Dermis blood vessel endothelial cell (primary cell): ENCODE data around the gene ADAMTS3. TPM values are rescaled to one million over a fixed set of nuclear protein-coding genes. Genes with fewer than 3 reads are reported as not detected.
"Not testable (repeated sequence)": the region's sequence is repeated elsewhere in the genome, so short reads cannot be mapped to it uniquely, and the experiment has no call there.

Experiments
- DNase-seq: peaks from one replicate; pipeline ENCODE4 v3.0.0; 2010
- total RNA-seq: library from RNA; depleted of rRNA; stranded (reverse); fragments of >200 nt; gene quantifications from 2 replicates; pipeline ENCODE4 v1.2.3, GENCODE V29; 2014

Gene ADAMTS3
- total RNA-seq, 1 donor from 2014 or later, result 0.68 TPM

DNA sequence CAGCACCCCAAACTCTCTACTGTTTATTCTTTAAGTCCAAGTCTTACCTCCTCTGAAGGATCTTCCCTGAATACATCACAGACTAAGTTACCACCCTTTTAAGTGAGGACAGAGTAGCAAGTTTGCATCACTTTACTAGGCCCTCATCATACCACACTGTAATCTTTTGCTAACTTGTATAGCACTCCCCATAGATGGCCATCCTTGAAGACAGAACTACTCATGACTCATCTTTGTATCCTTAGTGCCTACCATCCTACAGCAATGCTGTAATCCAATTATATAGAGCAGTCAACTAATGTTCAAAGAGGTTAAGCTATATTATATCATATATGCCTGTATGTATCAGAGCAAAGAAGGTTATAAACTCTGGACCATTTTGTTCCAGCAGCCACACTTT, 101.4 kb downstream of the ADAMTS3 start:
- DNase-seq, result no peak

DNA sequence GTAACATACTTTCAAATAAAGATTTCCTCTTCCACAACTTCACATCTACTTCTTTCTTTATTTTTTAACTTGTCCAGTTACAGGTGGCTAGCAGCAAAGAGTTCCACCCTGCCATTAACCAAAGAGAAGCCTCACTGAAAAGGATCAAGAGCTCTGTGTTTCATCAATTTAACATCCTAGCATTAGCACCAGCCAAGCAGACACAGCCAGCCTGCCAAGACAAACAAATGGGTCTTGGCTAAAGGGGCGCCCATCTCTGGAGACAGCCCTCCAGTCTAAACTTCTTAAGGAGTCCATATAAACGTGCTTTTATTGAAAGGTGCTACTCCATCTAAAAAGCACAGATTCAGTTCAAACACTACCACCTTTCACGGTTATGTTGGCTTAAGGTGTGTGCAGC, 105.3 kb downstream of the ADAMTS3 start:
- DNase-seq, result no peak

DNA sequence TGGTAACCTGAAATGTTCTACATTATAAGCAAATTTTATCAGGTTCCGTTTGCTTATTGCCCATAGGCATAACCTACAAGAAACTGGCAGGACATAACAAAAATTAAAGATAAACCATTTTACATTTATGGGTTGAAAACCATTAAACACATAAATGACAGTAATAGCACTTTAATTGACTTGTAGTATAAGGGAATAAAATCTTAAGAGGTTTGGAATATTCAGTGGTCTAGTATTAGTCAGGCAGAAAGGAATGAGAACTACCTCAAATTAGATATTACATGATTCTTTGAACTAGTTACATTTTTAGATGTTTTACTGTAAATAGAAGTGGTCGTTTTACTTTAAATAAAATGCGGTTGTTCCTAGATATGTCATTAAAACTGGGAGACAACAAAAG, 111.9 kb downstream of the ADAMTS3 start:
- DNase-seq, result no peak

GRCh38 chr4:72451349-72451748, 117.7 kb downstream of the ADAMTS3 start:
- no peak for DNase-seq

- DNase-seq, result no peak
These were observed 119.3 kb downstream of the ADAMTS3 start for GRCh38 chr4:72449705-72450104.

DNA sequence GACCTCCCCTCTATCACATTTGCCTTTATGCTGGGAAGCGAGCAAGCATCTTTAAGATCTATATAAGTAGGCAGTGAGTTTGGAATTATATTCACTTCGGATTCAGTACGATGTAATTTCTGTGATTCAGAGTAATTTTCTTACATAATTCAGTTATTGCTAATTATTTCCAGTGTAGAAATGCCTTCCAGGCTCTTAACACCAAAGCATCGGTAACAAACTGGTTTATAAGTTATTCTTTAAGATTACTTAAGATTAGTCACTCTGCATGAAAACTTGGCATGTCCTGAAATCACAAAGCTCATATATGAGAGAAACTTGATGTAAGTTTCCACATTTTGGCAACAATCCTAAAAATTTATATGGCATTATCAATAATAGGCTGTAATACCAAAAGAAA, 120.8 kb downstream of the ADAMTS3 start:
- no peak for DNase-seq

- DNase-seq, result no peak
These were observed 122.5 kb downstream of the ADAMTS3 start for GRCh38 chr4:72446353-72447055.

GRCh38 chr4:72444092-72444491, 124.9 kb downstream of the ADAMTS3 start:
- no peak for DNase-seq

DNA sequence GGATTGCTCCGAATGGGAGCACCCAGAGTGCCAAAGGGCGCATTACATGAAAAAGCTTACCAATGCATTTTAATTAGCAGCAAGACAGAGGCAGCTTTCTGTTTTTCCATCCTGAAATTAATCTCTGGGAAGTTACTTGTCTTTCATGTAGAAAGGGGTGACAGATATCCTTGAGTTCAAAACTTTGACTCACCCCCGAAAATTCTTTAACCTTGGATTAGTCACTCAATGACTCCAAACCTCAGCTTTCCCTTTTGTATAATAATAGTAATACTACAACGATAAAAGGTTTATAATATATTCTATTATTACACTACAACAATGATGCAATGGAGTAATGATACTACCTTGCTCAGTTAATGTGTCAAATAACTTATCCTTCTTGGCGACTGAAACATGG, 126.3 kb downstream of the ADAMTS3 start:
- DNase-seq, result no peak

- no peak for DNase-seq
These were observed 126.9 kb downstream of the ADAMTS3 start for GRCh38 chr4:72442147-72442546.

DNA sequence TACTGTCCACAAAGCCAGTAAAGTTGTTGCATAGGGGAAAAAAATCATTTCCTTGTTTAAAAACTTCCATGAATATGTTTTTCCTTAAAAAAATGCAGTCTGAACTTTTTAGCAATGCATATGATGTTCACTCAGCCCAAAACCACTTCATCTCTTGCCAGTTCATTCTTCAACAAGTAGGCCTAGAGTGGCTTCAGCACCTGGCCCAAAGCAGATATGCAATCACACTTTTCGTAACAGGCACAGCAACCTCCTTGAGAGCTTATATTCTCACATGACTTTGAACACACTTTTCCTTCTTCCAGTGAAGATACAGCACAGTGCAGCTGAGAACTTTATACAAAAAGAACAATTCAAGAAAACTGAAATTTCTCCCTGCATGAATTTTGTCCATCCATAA, 128.6 kb downstream of the ADAMTS3 start:
- no peak for DNase-seq

DNA sequence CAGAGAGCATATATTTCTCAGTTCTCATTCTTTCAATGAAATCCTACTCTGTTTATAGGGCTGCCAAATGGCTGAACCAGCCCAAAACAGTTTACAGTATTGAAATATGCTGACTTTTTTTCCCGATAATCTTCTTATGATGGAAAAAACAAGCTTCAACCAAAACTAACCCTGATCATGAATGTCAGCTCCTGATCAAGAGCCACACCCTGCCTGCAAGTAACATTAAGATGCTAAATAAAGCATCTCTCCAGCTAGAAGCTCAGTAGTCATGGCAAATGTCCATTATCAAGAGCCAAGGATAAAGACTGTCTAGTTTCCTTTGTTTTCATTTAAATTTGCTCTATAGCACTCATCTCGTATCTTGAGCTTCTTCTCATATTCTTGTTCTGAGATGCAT, 136.0 kb downstream of the ADAMTS3 start:
- no peak for DNase-seq

DNA sequence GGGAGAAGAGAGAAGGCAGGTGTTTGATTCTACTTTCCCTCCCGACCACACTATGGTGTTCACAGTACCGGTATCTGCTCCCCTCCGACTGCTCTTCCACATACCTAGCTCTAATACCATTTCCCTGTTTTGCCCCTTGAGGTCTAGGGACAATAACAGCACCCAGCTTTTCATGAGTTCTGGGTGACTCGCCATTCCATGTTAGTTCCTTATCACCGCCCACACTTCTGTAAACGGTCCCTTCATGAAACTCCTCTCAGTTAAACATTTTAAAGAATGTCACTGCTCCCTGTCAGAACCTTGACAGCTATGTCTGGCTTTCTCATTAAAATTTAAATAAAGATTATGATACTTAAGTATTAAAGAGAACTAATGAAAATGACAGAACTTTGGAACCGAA, 136.7 kb downstream of the ADAMTS3 start:
- DNase-seq, result no peak

DNA sequence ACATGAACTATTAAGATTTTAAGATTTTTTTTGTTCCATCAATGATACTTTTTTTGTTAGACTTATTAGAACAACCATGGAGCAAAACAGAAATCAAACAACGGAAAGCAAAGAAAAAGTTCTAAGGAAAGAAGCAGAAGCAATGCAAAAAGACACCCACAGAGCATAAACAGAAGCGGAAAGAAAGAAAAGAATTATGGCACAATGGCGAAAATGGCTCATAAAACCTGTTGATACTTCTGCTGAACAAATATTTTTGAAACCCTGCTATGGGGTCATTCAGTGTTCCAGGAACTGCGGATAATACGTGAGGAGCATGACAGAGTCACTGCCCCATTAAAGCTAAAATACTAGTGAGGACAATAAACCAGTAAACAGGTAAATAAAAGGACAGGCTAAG, 138.0 kb downstream of the ADAMTS3 start:
- no peak for DNase-seq

DNA sequence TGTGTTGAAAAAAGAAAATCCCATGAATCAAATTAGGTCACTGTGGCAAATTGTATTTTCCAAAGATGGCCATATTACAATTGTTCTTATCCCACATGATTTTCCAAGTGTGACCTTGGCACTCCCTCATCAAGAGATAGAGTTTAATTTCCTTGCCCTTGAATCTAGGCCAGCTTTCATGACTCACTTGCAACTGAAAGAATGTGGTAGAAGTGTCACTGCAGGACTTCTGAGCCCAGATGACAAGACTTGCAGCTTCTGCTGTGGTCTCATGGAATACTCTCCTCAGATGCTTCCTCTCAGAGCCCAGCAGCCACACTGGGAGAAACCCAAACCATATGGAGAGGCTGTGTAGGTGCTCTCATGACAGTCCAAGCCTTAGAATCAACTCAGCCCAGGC, 139.0 kb downstream of the ADAMTS3 start:
- DNase-seq, result no peak

GRCh38 chr4:72429397-72429889, 139.6 kb downstream of the ADAMTS3 start:
- no peak for DNase-seq

- no peak for DNase-seq
These were observed 142.0 kb downstream of the ADAMTS3 start for GRCh38 chr4:72427057-72427456.

DNA sequence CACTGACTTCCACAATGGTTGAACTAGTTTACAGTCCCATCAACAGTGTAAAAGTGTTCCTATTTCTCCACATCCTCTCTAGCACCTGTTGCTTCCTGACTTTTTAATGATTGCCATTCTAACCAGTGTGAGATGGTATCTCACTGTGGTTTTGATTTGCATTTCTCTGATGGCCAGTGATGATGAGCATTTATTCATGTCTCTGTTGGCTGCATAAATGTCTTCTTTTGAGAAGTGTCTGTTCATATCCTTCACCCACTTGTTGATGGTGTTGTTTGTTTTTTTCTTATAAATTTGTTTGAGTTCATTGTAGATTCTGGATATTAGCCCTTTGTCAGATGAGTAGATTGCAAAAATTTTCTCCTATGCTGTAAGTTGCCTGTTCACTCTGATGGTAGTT, 143.1 kb downstream of the ADAMTS3 start:
- DNase-seq, result not testable (repeated sequence)

DNA sequence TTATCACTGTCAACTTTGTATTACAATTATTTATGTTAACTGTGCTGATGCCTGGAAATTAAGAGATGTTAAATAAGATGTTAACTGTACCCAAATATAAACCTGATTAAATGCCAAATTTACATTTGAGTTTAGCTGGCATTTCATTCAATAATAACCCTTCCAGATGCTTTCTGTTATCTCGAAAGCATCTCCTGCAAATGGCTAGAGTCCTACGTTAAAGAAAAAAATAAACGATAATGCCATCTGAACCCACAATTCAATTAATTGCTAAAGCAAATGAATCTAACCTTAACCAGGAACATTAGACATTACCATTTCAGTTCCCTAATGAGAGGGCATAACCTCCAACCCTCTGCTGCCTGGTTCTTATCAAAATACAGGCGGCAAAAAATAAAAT, 145.0 kb downstream of the ADAMTS3 start:
- no peak for DNase-seq

- no peak for DNase-seq
These were observed 146.6 kb downstream of the ADAMTS3 start for GRCh38 chr4:72422416-72422815.

DNA sequence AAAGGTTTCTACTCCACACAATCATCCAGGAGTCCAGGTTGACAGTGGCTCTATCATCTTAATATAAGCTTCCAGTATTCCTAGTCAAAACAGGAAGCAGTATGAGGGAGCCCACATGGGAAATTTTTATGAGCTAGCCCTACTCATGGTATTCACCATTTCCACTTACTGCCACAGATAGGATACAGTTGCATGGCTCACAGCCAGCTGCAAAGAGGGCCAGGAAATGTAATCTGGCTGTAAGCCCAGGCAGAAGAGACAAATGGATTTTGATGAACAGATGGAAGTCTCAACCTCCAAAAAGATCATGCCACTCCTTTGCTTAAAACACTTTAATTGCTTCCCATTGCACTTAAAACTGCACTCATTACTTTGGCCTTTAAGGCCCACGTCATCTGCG, 150.6 kb downstream of the ADAMTS3 start:
- DNase-seq, result peak; percentile 64

DNA sequence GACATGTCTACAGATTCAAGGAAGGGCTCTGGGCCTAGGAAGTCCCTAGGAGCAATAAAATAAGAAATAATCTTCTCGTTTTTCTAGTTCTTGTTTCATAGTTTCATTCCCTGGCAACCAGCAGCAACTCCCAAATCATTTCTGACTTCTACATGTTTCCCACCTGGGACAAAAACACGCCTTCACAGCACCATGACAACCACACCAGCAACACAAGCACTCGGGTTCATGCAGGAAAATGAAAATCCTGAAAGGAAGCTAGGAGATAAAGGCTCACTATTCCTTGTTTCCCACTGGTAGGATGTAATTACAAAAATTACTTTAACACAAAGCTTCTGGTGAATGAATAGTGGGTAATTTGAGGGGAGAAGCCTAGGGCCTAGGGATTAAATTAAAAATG, 158.9 kb downstream of the ADAMTS3 start:
- no peak for DNase-seq

DNA sequence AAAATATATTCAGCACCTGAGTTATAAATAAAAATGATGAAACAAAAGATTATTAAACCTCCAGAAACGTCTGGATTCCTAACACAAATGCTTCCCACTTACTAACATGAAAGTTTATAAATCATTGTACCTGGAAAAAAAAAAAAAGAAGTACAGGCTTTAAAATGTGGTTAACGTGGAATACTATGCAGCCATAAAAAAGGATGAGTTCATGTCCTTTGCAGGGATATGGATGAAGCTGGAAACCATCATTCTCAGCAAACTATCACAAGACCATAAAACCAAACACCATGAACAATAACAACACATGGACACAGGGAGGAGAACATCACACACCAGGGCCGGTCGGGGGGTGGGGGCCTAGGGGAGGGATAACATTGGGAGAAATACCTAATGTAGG, 160.5 kb downstream of the ADAMTS3 start:
- no peak for DNase-seq

- DNase-seq, result no peak
These were observed 163.6 kb downstream of the ADAMTS3 start for GRCh38 chr4:72405417-72405816.

DNA sequence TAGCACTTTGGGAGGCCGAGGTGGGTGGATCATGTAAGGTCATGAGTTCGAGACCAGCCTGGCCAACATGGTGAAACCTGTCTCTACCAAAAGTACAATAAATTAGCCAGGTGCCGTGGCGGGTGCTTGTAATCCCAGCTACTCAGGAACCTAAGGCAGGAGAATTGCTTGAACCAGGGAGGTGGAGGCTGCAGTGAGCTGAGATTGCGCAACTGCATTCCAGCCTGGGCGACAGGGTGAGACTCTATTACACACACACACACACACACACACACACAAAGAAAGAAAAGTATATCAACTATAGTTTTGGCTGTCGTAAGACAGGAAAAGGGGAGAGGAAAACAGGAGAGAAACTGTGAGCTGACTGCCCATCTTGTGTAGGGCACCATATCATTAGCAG, 171.7 kb downstream of the ADAMTS3 start:
- DNase-seq, result no peak
